Stimulated activated CD4-positive, alpha-beta T cell treated with anti-CD3 and anti-CD28 coated beads, Interleukin-12 subunit alpha, Interleukin-12 subunit beta, amount 100 ng/mL, for 4 hours (primary cell): Measurements from ENCODE around the gene ABCD1.

Source experiments
- DNase-seq: peaks from one replicate; pipeline ENCODE4 v3.0.0-alpha.2; 2020

The ABCD1 gene

DNA sequence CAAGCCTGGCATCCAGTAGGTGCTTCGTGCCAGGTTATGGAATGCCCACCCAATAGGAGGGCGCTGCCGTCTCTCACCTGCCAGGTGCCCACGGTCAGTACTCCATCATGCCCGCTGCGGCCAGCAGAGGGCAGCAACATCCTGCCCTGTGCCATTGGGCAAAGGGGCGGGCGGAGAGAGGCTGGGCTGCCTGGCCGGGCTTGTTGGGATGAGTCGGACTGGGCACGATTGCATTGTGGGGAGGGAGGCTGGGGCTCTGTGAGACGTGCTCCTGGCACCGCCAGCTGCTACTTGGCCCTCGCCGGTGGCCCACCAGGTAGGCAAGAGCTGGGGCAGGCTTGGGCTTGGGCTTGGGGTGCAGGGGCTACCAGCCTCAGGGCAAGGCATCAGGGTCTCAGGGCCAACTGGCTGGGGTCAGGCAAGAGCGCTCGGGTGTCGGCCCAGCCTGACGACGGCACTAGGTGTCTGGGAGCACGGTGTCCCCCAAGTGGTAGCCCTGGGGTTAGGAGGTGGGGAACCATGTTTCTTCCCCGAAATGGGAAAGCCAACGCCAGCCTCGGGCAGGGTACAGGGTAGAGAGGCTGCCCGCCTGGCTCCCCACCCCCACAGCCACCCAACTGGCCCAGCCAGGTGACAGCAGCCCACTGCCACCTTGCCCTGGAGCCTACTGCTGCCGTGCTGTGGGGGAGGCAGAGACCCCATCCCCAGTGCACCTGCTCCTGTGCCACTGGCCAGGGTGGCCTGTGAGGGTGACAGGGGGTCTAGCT is 39.5 kb downstream of the ABCD1 start, which contains the start of gene PLXNB3:
Gene PLXNB3, plus strand, starts transcription at position 261 of the 767 bp plus-strand sequence. CDS start 1,287 bp downstream, outside the sequence.
- peak; percentile 75 for DNase-seq

DNA sequence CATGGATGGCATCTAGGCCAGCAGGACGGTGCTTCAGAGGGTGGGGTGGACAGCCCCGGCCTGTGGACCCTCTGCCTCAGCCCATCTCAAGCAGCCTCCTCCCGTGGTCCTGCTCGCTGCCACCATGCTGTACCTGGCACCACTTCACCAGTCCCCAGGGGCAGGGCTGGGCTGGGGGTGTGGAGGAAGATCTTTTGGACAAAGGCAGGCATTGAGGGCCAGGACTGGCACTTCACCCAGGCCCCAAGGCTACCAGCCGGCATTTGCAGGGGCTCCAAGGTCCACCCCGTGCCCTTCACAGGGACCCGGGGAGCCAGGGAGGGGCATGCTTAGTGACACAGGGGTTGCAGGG is 40.1 kb downstream of the ABCD1 start:
- DNase-seq: no peak

DNA sequence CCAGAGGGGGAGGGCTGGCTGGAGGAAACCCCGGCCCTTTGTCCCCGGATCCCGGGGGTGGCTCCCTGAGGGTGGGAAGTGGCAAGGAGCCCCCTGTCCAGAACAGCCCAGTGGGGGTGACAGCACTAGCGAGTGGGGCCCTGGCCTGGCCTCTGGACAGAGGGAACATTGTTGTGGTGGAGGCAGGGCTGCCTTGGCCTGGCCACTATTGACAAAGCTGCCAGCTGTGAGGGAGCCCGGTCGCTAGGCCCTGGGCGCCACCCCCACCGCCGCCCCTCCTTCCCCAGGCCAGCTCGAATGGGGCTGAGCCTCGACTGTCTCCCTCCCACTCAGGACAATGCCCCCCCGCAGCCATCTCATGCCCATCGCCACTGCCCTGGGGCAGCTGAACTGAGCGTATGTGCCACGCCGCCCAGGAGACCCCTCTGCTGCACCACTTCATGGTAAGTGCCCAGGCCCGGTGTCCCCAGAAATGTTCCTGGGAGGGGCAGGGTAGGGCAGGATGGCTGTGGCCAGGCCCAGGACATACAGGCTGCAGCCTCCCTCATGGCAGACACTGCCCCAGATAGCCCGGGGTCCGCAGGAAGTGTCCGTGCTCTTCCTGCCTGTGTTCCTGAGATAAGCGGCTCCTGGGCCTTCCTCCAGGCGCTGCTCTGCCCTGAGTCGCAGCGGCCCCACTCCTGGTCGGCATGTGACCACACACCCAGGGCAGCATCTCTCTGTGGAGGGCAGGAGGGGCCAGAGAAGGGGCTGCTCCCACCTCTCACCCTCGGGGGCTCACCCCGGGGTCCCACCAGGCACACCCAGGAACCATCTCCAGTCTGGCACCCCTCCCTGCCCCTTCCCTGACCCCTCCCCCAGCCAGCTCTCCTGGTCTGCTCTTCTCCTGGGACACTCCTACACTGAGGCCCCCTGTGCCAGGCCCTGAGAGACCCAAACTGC is 40.8 kb downstream of the ABCD1 start:
- DNase-seq: no peak

- DNase-seq: peak; percentile 31
These were observed 41.6 kb downstream of the ABCD1 start for GRCh38 chrX:153766098-153766817.

DNA sequence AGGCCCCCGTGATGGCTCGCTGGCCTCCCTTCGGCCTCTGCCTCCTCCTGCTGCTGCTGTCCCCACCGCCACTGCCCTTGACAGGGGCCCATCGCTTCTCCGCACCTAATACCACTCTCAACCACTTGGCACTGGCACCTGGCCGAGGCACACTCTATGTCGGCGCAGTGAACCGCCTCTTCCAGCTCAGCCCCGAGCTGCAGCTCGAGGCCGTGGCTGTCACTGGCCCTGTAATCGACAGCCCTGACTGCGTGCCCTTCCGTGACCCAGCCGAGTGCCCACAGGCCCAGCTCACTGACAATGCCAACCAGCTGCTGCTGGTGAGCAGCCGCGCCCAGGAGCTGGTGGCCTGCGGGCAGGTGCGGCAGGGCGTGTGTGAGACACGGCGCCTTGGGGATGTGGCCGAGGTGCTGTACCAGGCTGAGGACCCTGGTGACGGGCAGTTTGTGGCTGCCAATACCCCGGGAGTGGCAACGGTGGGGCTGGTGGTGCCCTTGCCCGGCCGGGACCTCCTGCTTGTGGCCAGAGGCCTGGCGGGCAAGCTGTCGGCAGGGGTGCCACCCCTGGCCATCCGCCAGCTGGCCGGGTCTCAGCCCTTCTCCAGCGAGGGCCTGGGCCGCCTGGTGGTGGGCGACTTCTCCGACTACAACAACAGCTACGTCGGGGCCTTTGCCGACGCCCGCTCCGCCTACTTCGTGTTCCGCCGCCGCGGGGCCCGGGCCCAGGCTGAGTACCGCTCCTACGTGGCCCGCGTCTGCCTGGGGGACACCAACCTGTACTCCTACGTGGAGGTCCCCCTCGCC is 42.4 kb downstream of the ABCD1 start:
- DNase-seq: no peak

GRCh38 chrX:153767674-153768055 is 43.0 kb downstream of the ABCD1 start:
- no peak for DNase-seq

DNA sequence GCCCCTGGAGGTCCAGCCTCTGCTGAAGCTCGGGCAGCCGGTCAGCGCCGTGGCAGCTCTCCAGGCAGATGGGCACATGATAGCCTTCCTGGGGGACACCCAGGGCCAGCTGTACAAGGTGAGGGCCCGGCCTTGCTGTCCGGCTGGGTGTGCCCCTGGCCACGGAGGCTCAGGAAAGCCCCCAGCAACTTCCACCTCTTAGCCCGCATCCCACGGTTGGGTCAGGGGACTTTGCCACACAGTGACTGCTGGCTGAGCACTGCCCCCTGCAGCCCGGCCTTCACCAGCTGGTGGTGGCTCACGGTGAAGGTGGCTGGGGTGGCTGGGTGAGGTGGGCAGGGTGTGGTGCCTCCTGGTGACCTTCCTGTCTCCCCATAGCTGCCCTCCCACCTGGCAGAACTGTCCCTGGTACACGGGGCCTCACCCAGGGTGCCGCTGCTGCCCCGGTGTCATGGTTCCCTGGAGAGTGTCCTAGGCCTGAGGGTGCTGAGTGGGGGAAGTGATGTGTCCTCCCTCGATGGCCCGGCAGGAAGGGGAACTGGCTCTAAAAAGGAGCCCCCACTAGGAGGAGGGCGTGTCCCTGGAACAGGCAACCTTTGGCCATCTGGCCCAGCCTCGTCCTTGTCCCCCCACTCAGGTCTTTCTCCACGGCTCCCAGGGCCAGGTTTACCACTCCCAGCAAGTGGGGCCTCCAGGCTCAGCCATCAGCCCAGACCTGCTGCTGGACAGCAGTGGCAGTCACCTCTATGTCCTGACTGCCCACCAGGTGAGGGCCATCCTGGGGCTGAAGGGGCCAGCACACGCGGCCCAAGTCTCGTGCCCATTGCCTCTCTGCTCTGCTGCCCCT is 43.9 kb downstream of the ABCD1 start:
- no peak for DNase-seq

DNA sequence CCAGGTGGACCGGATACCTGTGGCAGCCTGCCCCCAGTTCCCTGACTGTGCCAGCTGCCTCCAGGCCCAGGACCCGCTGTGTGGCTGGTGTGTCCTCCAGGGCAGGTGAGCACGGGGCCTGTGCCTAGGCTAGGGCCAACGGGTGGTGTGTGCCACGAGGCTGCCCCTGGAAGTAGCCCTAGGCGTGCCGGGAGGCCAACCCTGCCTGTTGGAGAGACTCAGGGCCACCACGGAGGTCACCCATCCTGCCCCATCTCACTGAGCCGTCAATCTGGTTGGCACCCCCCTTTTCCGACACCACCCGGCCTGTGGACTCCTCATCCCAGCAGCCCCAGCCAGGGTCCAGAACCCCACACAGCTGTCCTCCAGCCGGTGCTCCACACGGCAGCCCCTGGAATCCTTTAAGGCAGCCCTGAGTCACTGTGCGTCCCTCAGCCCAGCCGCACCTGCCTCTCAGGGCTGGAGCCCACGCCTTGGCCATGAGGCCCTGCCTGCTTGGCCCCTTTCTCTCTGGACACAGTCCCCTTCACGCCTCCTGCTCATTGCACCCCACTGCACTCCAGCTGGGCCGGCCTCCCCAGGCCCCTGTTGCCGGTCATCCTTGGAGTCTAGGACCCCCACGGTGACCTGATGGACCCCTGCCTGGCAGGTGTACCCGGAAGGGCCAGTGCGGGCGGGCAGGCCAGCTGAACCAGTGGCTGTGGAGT is 44.7 kb downstream of the ABCD1 start:
- DNase-seq: no peak

GRCh38 chrX:153769865-153770600 is 45.4 kb downstream of the ABCD1 start:
- no peak for DNase-seq

DNA sequence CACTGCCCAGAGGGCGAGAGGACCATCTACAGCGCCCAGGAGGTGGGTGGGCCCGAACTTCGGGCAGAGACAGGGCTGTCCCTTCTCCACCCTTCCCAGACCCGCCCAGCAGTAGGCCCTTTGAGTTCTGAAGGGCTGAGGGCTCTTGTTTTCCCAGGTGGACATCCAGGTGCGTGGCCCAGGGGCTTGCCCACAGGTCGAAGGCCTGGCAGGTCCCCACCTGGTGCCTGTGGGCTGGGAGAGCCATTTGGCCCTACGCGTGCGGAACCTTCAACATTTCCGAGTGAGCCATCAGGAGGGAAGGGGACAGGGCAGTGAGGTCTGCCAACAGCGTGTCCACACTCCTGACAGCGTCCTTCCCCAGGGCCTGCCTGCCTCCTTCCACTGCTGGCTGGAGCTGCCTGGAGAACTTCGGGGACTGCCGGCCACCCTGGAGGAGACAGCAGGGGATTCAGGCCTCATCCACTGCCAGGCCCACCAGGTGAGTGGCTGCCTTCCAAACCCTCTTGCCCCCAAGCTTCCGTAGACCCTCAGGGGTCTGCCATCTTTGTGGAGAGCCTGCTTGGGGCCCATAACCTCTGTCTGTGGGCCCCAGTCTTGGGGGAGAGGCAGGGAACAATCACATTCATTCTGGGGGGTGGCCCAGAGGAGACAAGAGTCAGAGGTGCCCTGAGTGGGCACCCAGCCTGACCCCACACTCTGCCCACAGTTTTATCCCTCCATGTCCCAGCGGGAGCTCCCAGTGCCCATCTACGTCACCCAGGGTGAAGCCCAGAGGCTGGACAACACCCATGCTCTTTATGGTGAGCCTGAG is 46.2 kb downstream of the ABCD1 start:
- no peak for DNase-seq

DNA sequence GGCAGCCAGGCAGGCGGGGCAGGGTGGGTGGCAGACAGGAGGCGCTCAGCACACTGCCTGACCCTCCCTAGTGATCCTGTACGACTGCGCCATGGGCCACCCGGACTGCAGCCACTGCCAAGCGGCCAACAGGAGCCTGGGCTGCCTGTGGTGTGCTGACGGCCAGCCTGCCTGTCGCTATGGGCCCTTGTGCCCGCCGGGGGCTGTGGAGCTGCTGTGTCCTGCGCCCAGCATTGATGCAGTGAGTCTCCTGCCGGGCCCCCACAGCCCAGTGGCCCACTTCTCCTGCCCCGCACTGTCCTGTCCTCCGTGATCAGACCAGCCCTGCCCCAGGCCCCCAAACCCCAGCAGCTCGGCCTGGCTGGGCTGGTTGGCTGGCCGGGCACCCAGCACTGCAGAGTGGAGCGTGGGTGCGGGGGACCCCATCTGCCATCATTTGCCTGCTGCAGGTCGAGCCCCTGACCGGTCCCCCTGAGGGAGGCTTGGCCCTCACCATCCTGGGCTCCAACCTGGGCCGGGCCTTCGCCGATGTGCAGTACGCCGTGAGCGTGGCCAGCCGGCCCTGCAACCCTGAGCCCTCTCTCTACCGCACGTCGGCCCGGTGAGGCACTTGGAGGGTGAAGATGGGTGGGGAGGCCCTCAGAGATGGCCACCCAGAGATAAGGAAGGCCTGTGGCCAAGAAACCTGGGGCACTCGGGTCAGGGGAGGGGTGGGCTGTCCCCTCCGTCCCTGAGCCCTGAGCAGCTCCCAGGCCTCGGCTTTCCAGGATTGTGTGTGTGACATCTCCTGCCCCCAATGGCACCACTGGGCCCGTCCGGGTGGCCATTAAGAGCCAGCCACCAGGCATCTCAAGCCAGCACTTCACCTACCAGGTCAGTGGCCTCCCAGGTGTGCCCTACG is 47.0 kb downstream of the ABCD1 start:
- no peak for DNase-seq

DNA sequence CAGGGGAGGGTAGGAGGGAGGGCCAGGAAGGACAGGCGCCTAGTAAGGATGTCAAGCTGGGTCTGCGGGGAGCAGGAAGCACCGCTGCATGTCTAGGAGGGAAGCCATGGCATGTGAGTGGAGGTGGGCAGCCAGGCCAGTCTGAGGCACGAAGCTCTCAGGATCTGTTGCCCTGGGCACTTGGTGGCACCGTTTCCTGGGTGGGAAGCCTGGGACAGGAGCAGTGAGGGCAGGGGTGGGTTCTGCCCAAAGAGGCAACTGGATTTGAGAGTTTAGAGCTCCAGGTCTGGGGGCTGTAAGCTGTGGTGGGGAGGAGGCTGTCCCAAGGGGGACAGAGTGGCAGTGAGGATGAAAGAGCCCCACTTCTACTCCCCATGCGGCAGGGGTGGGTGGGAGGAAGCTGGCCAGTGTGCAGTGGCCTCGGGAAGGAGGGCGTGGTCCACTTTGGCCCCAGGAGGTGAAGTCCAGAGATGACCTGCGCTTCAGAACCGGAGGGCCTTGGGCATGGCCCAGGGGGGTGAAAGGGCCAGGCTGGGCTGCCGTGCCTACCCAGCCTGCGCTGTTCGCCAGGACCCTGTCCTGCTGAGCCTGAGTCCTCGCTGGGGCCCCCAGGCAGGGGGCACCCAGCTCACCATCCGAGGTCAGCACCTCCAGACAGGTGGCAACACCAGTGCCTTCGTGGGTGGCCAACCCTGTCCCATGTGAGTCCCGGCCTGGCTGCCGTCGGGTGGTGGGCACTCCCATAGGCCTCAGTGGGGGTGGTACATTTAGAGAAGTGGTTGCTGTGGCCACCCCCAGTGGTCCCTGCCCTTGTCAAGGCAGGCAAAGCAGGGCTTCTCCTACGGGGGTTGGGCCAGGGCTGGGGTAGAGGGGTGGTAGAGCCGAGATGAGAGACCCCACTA is 47.9 kb downstream of the ABCD1 start:
- DNase-seq: no peak

DNA sequence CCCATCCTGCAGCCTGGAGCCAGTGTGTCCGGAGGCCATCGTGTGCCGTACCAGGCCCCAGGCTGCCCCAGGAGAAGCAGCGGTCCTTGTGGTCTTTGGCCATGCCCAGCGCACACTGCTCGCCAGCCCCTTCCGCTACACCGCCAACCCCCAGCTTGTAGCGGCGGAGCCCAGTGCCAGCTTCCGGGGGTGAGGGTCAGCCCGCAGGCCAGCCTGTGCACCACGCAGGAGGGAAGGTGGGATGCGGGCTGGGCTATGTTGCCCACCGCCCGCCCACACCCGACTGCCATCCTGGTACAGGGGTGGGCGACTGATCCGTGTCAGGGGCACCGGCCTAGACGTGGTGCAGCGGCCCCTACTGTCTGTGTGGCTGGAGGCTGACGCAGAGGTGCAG is 48.6 kb downstream of the ABCD1 start:
- no peak for DNase-seq

DNA sequence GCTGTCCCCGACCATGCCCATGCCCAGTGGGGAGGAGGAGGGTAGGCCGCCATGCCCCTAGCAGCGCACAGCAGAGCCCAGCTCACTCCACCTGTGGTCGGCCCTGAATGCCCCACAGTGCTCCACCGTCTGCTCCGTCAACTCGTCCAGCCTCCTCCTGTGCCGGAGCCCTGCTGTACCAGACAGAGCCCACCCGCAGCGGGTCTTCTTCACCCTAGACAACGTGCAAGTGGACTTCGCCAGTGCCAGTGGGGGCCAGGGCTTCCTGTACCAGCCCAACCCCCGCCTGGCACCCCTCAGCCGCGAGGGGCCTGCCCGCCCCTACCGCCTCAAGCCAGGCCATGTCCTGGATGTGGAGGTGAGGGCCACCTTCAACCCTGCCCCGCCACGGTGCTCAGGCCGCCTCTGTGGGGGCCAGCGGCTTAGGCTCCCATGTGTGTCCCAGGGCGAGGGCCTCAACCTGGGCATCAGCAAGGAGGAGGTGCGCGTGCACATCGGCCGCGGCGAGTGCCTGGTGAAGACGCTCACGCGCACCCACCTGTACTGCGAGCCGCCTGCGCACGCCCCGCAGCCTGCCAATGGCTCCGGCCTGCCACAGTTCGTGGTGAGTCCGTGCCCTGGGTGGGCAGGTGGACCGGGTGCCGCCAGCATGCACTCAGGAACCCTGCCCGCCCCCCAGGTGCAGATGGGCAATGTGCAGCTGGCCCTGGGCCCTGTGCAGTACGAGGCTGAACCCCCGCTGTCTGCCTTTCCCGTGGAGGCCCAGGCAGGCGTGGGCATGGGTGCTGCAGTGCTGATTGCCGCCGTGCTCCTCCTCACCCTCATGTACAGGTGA is 49.3 kb downstream of the ABCD1 start:
- DNase-seq: no peak

- no peak for DNase-seq
These were observed 50.1 kb downstream of the ABCD1 start for GRCh38 chrX:153774576-153775292.
